Left forelimb (tissue), 1 donor: ENCODE measurements around the gene ANKRD34C.

ENCODE experiments used
- DNase-seq: peaks from one replicate; pipeline ENCODE4 v3.0.0-alpha.2; 2018; ENCODE audit warnings: low spot score

The ANKRD34C gene

GRCh38 chr15:79282371-79283251 lies at the start of gene ANKRD34C:
Gene ANKRD34C, plus strand, starts transcription at chr15:79282722. Its CDS starts 10,563 bp downstream, at chr15:79293285.
- DNase-seq, result no peak

GRCh38 chr15:79233236-79233635 lies 49.3 kb upstream of the ANKRD34C start:
- DNase-seq, result no peak

- DNase-seq, result no peak
Measured at GRCh38 chr15:79240036-79240435, 42.5 kb upstream of the ANKRD34C start.

- no peak for DNase-seq
Measured at GRCh38 chr15:79243723-79244122, 38.8 kb upstream of the ANKRD34C start.

- DNase-seq, result no peak
Measured at GRCh38 chr15:79244876-79245275, 37.6 kb upstream of the ANKRD34C start.

- DNase-seq, result no peak
Measured at GRCh38 chr15:79248183-79248582, 34.3 kb upstream of the ANKRD34C start.

- DNase-seq, result no peak
Measured at GRCh38 chr15:79257454-79257853, 25.1 kb upstream of the ANKRD34C start.

GRCh38 chr15:79261836-79262235 lies 20.7 kb upstream of the ANKRD34C start:
- DNase-seq, result no peak

GRCh38 chr15:79265167-79265566 lies 17.4 kb upstream of the ANKRD34C start:
- DNase-seq, result no peak

GRCh38 chr15:79265987-79266579 lies 16.4 kb upstream of the ANKRD34C start:
- DNase-seq, result no peak

GRCh38 chr15:79283252-79284048 lies 928 bp downstream of the ANKRD34C start:
- peak; percentile 78 for DNase-seq

- no peak for DNase-seq
Measured at GRCh38 chr15:79290642-79291275, 8.2 kb downstream of the ANKRD34C start.

- no peak for DNase-seq
Measured at GRCh38 chr15:79292011-79292410, 9.5 kb downstream of the ANKRD34C start.

- DNase-seq, result no peak
Measured at GRCh38 chr15:79294075-79294474, 11.6 kb downstream of the ANKRD34C start.

- DNase-seq, result no peak
Measured at GRCh38 chr15:79296583-79296982, 14.1 kb downstream of the ANKRD34C start.

GRCh38 chr15:79299126-79299840 lies 16.8 kb downstream of the ANKRD34C start:
- no peak for DNase-seq

- no peak for DNase-seq
Measured at GRCh38 chr15:79299841-79300235, 17.3 kb downstream of the ANKRD34C start.

GRCh38 chr15:79307251-79307650 lies 24.7 kb downstream of the ANKRD34C start:
- no peak for DNase-seq

- DNase-seq, result no peak
Measured at GRCh38 chr15:79308874-79309273, 26.4 kb downstream of the ANKRD34C start.

GRCh38 chr15:79310612-79310984 lies 28.1 kb downstream of the ANKRD34C start:
- DNase-seq, result no peak
